Measurements from ENCODE around the gene VTI1B. TPM values are rescaled to one million over a fixed set of nuclear protein-coding genes. Genes with fewer than 3 reads are reported as not detected.
"Not testable (repeated sequence)": the region's sequence is repeated elsewhere in the genome, so short reads cannot be mapped to it uniquely, and the experiment has no call there.

Gene VTI1B
- total RNA-seq, 2 donors from 2014 or later = 120 to 135 TPM

DNA sequence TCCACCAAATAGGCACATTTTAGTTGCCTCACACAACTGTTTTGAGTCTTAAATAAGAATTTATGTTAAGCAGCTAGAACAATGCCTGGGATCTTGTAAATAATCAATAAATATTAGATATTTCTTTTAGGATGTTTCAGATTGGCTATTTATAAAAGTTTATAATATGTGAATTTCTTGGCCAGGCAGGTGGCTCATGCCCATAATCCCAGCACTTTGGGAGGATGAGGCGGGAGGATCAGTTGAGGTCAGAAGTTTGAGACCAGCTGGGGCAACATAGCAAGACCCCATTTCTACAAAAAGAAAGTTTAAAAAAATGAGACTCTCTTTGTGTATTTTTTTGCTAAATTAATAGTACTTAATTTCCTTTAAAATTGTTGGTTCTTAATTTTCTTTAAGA is 33.0 kb downstream of the VTI1B start:
- intact Hi-C loops (cut with DNase I, micrococcal nuclease) = no loop called here
- DNase-seq = no peak
- no peak for ATAC-seq

DNA sequence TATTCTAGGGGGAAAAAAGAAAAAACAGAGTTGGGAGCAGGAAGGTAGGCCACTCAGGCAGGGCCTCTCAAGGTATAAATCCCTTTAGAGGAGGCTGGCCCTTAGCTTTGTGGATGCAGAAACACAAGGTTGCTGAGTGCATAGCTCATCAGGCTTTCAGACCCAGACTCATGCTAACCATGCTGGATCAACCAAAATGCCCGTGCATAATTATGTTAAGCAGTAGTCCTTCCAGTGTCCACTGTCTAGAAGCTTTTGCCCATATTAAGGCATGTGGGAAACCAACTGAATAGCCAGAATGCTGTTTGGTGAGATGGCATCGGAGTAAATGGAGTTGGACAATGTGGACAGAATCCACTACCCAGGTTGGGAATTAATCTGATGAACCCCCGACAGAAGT is 35.8 kb downstream of the VTI1B start:
- ATAC-seq (no peak), DNase-seq (no peak)
- intact Hi-C loops (cut with DNase I, micrococcal nuclease) = no loop called here

DNA sequence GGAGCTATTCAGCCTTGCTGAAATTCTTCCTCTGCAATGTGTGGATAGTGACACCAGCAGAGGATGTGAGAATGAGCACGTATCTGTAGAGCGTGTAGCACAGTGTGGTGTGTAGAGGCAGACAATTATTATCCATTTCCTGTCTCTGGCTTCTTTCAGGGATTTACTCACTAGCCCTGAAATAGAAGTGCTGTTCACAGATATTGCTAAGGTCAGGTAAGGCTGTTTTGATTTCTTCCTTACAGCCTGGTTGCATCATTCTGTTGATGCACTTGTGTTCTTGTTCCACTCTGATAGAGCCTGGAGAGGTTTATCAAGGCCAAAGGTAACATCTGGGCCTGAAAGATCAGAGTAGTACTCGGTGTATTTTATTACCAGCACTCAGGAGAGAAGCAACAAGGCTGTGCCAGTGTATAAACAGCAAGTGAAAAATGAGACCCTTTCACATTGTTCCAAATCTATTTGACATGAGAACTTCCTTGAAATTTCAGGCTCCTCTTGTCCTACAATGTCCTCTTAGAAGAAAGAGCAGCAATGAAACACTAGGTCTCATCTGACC is 38.0 kb downstream of the VTI1B start:
- DNase-seq = no peak
- ATAC-seq = peak; percentile 53
- intact Hi-C loops (cut with DNase I, micrococcal nuclease) = no loop called here

DNA sequence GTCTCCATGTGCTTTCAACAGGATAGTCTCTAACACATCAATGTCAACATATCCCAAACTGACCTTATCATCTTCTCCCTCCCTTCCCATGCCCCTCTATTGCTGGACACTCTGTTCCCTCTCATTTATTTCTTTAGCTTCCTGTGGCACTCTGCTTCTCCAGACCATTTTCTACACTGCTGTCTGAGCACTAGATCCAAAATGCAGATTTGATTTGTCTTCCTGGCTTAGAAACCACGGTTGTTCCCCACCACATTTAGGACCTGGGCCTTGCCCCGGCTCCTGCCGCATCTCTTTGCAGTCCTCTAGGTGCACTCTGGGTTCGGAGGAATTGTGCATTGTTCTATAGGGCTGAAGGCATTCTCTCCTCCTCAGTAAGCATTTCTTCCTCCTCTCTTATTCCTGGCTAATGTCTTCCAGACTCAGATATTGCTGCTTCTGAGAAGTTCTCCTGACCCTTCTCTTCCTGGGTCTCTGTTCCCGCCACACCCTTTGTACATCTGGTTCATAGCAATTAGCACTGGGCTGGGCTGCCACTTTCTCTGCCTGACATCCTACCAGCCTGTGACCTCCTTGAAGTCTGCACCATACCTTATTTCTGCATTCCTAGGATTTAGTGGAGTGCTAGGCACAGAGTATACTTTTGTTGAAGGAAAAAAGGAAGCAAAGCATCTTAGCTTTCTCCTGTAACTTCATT is 40.8 kb downstream of the VTI1B start:
- ATAC-seq (peak; percentile 92), DNase-seq (peak in 1 of 2 donors; percentile 20)
- intact Hi-C loops (cut with DNase I, micrococcal nuclease) = no loop called here

DNA sequence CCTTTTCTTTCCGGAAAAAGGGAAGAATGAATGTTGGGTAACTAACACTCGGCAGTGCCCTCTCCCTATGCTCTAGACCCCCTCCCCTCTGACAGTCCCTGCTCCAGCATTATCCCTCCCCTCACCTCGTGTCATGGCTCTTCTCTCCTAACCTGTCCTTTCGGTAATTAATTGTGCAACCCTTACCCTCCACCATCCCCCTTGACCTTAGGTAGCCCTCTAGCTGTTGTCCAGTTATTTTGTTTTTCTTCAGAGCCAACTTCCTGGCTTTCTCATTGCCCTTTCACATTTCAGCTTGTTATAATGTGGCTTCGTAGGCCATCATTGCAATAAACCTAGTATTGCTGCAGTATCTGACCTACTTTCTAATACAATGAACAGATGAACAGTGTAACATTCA is 43.5 kb downstream of the VTI1B start:
- no peak for ATAC-seq
- intact Hi-C loops (cut with DNase I, micrococcal nuclease) = no loop called here

DNA sequence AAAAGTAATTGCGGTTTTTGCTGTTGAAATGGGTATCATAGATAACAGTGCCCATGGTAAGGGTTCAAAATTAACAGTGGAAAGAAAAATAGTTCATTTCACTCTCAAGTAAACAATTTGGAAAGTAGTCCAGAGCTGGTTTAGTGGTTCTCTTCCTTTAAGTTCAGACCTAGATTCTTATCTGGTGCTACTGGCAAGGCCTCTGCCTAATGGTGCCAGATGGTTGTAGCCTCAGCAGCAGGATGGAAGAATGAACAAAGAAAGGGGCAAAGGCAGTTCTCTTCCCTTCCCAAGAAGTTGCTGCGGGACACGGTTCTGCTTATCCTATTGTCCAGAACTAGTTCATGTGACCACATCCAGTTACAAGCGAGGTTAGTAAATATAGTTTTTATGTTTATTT is 44.2 kb downstream of the VTI1B start:
- ATAC-seq = no peak
- no peak for DNase-seq
- intact Hi-C loops (cut with DNase I, micrococcal nuclease) = no loop called here

More for the DNA sequence above, 43.5 kb downstream of the VTI1B start:
- no peak for DNase-seq

DNA sequence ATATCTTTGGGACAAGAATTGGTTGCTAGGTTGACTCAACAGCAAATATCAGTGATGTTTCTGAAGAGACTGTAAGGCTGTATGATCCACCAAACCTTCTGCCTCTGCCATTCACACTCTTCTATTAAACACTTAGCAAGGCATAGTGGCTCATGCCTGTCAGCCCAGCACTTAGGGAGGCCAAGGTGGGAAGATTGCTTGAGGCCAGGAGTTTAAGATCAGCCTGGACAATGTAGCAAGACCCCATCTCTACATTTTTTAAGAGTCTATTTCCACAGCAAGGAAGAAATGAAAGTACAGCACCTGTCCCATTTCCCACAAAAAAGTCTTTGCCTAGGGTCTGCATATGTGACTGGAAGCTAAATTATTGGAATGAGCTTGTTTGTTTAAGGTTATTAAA is 46.9 kb downstream of the VTI1B start:
- DNase-seq = no peak
- ATAC-seq = no peak
- intact Hi-C loops (cut with DNase I, micrococcal nuclease) = no loop called here

DNA sequence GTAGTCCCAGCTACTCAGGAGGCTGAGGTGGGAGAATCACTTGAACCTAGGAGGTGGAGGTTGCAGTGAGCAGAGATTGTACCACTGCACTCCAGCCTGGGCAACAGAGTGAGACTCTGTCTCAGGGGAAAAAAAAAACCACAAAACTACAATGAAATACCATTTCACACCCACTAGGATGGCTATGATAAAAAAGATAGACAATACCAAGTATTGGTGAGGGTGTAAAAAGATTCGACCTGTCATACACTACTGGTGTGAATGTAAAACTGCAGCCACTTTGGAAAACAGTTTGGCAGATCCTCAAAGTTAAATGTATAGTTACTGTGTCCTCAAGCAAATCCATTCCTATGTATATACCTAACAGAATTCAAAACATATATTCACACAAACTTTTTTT is 48.3 kb downstream of the VTI1B start:
- intact Hi-C loops (cut with DNase I, micrococcal nuclease); ATAC-seq; DNase-seq: not testable (repeated sequence)

DNA sequence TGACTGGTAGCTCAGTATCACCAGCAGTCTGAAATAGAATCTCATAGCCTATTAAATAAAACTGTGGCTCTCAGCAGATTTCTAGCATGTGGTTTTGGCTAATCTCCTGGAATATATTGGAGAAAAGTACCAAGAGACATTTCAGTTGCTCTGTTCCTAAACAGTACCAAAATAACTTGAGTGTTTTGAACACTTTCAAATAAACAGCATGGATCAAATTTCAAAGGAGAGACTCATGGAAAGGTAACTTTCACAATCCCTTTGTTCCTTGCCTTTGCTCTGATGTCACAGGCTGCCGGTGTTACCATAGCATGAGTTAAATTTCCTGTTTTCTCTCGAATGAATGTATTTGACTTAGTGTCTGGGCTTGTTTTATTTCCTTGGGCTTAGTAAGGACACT is 51.3 kb downstream of the VTI1B start:
- intact Hi-C loops (cut with DNase I, micrococcal nuclease) = no loop called here
- ATAC-seq (no peak), DNase-seq (no peak)

DNA sequence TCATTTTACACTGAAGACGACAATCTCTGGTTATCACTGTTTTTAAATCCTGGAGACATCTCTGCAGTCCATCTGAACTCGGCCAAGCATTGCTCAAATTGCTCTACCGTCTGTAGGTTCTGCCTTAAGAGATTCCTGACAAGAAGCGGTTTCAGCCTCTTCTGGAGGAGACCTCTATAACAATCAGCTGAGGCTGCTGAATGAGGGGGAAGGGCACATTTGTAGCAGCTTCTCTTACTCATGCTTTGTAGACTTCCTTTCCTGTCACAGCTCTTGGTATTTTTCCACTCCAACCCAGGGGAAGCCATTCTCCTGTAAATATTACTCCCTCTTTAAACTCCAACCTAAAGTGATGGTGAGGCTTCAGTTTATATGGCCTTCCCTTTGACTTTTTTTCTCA is 51.8 kb downstream of the VTI1B start:
- ATAC-seq (no peak), DNase-seq (no peak)
- intact Hi-C loops (cut with DNase I, micrococcal nuclease) = no loop called here

DNA sequence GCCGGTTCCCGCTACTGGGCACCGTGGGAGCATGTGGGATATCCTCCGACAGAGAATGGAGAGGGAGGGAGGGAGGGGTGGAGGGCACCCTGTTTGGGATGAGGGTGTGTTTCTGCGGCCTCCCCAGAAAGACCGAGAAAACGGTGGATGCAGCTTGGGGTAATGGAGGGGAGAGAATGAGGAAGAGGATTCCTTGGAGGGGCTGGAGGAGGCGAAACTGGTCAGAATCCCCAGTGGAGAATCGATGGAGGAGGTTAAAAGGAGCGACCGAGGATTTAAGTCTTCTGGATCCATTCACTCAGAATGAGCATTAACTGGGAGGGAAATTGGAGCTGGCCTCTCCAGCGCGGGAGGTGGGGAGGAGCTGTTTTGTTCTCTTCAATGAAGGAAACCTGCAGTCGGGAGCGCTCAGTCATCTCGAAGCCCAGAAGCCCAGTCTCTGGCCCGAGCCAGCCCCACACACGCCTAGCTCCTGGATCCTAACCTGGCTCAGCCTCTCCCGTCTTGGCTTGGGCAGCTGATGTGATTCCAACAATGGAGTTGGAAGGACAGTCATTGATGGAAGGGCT is 54.1 kb downstream of the VTI1B start:
- DNase-seq (peak in 1 of 2 donors; percentile 37), ATAC-seq (no peak)
- intact Hi-C loops (cut with DNase I, micrococcal nuclease) = no loop called here

DNA sequence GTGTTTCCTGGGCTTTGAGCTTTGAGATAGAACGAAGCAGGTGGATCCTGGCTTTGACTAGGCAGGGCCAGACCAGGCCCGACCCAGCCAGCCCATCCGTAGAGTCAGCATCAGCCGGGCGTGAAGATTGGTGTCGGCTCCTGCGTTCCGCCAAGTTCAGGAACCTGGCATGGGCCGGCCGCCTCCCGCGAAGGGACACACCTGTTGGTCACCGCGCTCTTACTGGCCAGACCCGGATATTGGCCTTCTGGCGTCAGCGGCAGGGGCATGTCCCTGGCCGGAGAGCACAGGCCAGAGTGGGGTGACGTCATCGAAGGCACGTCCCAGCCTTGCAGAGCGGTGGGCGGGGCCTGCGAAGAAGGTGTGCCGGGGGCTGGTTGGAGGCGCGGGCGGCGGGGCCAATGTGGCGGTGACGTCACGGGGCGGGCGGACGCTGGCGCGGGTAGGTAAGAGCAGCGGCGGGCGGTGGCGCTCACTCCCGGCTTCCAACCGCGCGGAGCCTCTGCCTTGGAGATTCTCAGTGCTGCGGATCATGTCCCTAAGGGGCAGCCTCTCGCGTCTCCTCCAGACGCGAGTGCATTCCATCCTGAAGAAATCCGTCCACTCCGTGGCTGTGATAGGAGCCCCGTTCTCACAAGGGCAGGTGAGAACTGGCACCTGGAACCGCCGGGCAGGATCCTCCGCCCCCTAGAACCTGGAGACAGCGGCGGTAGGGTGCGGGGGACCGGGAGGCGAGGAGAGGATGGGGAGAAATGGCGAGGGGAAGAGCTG is 54.8 kb downstream of the VTI1B start, which contains the start of gene ARG2:
TSS of gene ARG2 (plus strand) at position 475 of the 771 bp plus-strand sequence. CDS start at position 533, 58 bp downstream.
- ATAC-seq = peak; percentile 96
- peak; percentile 99 to 100 for DNase-seq
- intact Hi-C loops (cut with DNase I, micrococcal nuclease) = loop anchor here in 1 of 2 donors (2.0 kb wide), 1 partner anchor 47 kb away; no protein-coding TSS in a partner anchor

DNA sequence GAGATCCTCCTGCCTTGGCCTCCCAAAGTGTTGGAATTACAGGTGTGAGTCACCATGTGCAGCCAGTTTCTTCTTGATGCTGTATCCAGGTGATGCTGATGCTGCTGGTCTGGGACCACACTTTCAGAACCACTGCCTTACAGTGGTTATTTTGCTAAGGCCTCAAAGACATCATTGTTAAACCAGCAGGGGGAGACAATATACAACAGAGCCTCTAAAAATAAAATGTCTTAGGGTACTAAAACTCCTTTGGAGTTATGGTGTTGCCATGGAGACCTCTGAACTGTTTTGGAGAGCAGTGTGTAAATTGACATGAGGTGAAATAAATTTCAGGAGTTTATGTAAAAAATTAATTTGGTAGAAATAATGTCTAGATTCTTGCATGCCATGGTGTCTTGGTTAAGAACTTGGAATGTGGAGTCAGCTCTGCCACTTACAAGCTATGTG is 55.8 kb downstream of the VTI1B start:
- DNase-seq (no peak), ATAC-seq (peak; percentile 38)
- intact Hi-C loops (cut with DNase I, micrococcal nuclease) = loop anchor here in 1 of 2 donors (2.0 kb wide), 1 partner anchor 48 kb away; no protein-coding TSS in a partner anchor

DNA sequence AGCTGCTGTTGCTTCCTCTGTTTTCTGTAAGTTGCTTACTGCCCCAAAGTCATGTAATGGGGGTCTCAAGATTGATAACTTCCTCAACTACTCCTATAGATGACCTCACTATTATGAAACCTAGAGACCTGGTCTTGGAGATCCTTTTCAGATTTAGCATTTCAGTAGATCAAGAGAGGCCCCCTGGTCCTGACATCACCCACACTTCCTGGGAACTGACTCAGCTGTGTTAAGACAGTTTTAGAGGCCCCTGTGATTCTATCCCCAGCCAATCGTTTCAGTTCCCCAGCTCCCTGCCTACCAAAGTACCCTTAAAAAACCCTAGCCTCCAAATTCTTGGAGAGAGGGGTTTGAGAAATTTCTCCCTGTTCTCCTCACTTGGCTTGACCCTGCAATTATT is 63.9 kb downstream of the VTI1B start:
- intact Hi-C loops (cut with DNase I, micrococcal nuclease) = no loop called here
- ATAC-seq = no peak
- no peak for DNase-seq

DNA sequence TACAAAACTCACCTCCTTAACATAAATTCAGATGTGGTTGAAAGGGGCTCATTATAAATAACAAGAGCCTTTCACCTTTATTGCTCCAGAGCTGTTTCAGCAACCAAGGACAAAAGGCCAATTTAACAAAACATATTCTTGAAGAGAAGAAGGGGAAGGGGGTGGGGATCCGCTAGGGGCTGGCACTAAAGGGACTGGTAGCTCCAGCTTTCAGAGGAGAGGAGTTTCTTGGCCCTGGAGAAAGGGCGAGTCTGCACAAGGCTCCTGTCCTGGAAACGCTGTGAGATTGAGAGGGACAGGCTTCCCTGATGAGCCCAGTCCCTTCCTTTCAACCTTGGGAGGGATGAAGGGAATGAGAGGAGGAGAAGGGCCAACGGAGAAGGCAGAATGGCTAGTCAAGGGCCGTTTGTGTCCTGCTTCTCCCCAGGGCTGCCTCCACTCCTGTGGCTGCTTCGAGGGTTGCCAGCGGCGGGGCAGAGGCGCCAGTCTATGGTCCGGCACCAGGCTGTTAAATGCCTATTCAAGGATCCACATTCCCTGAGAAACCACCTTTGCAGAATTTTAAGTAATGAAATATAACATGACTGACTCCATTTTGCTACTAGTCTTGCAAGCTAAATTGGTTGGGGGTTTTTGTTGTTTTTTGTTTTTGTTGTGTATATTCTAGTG is 64.7 kb downstream of the VTI1B start:
- ATAC-seq (no peak), DNase-seq (no peak)
- intact Hi-C loops (cut with DNase I, micrococcal nuclease) = no loop called here

DNA sequence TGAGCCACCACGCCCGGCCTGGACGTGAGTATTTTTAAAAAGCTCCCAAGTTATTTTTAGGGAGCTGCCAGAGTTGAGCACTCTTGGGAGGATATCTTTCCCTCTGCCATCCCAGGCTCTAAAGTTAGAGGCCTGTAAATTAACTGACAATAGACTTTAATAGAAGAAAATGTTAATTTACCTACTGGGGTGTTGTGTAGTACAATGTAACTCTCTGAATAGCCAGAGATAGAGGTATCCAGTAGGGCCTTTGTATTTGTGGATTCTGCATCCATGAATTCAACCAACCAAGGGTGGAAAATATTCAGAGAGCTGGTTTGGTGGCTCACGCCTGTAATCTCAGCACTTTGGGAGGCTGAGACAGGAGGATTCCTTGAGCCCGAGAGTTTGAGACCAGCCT is 66.8 kb downstream of the VTI1B start:
- ATAC-seq (no peak), DNase-seq (no peak)
- intact Hi-C loops (cut with DNase I, micrococcal nuclease) = no loop called here

DNA sequence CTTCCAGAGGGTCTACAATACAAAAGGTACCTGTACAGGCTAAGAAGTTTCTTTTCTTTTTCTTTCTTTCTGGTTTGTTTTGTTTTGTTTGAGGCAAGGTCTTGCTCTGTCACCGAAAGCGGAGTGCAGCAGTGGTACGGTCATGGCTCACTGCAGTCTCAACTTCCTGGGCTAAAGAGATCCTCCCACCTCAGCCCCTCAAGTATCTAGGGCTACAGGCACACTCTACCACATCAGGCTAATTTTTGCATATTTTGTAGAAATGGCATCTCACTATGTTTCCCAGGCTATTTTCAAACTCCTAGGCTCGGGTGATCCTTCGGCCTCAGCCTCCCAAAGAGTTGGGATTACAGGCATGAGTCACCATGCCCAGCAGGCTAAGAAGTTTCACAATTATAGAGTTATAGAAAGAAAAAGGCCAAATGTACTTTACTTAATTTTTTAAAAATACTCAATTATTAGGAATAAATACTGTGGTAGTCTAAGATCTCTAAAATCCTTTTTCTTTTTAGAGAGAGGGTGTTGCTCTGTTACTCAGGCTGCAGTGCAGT is 71.4 kb downstream of the VTI1B start:
- no peak for DNase-seq
- intact Hi-C loops (cut with DNase I, micrococcal nuclease) = no loop called here
- ATAC-seq = no peak

DNA sequence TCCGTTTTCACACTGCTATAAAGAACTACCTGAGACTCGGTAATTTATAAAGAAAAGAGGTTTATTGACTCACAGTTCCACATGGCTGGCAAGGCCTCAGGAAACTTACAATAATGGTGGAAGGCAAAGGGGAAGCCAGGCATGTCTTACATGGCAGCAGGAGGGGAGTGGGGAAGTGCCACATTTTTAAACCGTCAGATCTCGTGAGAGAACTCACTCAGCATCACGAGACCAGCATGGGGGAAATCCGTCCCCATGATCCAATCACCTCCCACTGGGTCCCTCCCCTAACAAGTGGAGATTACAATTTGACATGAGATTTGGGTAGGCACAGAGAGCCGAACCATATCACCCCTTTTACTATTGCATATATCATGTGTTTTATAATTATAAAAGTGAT is 72.4 kb downstream of the VTI1B start:
- DNase-seq (no peak), ATAC-seq (no peak)
- intact Hi-C loops (cut with DNase I, micrococcal nuclease) = no loop called here

DNA sequence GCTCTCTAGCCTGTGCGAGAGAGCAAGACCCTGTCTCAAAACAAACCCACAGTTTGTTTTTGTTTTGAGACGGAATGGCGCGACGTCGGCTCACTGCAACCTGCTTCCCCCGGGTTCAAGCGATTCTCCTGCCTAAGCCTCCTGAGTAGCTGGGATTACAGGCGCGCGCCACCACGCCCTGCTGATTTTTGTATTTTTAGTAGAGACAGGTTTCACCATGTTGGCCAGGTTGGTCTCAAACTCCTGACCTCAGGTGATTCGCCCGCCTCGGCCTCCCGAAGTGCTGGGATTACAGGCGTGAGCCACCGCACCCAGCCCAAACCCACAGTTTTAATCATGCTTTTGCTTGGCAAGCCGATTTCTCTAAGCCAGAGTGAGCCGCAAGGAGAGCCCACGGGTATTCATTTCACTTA is 73.9 kb downstream of the VTI1B start:
- intact Hi-C loops (cut with DNase I, micrococcal nuclease); ATAC-seq; DNase-seq: not testable (repeated sequence)
